GM12892 (cell line): ENCODE results near the gene HBS1L.

Experiments
- POLR2A ChIP-seq: IDR thresholded peaks from 2 replicates; pipeline ENCODE4 v1.6.1; 2011; ENCODE audit warnings: low read depth, low read length, control low read depth
- TAF1 ChIP-seq: IDR thresholded peaks from 2 replicates; pipeline ENCODE4 v1.6.1; 2011; ENCODE audit warnings: low read depth, mild to moderate bottlenecking, control low read depth, low read length, borderline replicate concordance

DNA sequence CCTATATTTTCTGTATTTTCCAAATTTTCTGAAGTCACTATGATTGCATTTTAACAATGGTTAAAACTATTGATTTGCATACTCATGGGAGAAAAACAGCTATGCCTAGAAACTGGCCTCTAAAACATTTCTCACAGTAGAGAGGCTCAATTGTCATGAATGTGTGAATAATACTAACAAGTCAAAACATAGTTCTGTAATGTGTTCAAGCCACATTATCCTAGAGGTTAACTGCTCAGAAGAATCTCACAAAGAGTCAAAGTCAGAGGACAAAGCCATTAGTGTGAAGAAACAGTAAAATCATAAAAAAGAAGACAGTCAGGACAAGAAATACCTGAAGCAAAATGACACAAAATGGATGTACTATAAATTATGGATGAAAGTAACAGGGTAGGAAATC, 92.2 kb downstream of the HBS1L start:
- TF ChIP-seq POLR2A (no peak), TAF1 (no peak)
